NCI-H146 treated with DMSO at 0.1 percent for 48 hours (cell line): Measurements from ENCODE around the gene ZNF625.

ENCODE experiments used
- DNase-seq: peaks from one replicate; lab custom pipeline; 2025; ENCODE audit not compliant: unreplicated experiment; lab: John Stamatoyannopoulos, UW

The ZNF625 gene

GRCh38 chr19:12156223-12157058, at the start of gene ZNF625:
Gene ZNF625, minus strand, starts transcription at chr19:12156734. Its CDS starts 176 bp downstream, at chr19:12156558.
- peak; percentile 93 for DNase-seq

- no peak for DNase-seq
Measured at GRCh38 chr19:12205296-12205695, 48.8 kb upstream of the ZNF625 start.

GRCh38 chr19:12202250-12202649, 45.7 kb upstream of the ZNF625 start:
- DNase-seq, result no peak

GRCh38 chr19:12199757-12200419, 43.4 kb upstream of the ZNF625 start:
- no peak for DNase-seq

GRCh38 chr19:12198136-12198535, 41.6 kb upstream of the ZNF625 start:
- DNase-seq, result no peak

GRCh38 chr19:12194827-12195731, 38.5 kb upstream of the ZNF625 start:
- no peak for DNase-seq

- no peak for DNase-seq
Measured at GRCh38 chr19:12187625-12188024, 31.1 kb upstream of the ZNF625 start.

GRCh38 chr19:12180377-12180776, 23.8 kb upstream of the ZNF625 start:
- no peak for DNase-seq

- DNase-seq, result no peak
Measured at GRCh38 chr19:12166626-12167025, 10.1 kb upstream of the ZNF625 start.

- DNase-seq, result no peak
Measured at GRCh38 chr19:12163826-12164225, 7.3 kb upstream of the ZNF625 start.

- peak; percentile 93 for DNase-seq
Measured at GRCh38 chr19:12162882-12163806, 6.6 kb upstream of the ZNF625 start, which contains the start of gene ZNF136. Gene ZNF136, plus strand, starts transcription at chr19:12163096. Its CDS starts 108 bp downstream, at chr19:12163204.

GRCh38 chr19:12162513-12162881, 6.0 kb upstream of the ZNF625 start:
- DNase-seq, result no peak

GRCh38 chr19:12159773-12160414, 3.4 kb upstream of the ZNF625 start:
- no peak for DNase-seq

- no peak for DNase-seq
Measured at GRCh38 chr19:12155324-12155860, 1.1 kb downstream of the ZNF625 start.

GRCh38 chr19:12145348-12145747, 11.2 kb downstream of the ZNF625 start:
- DNase-seq, result no peak

- no peak for DNase-seq
Measured at GRCh38 chr19:12141405-12141736, 15.2 kb downstream of the ZNF625 start.

- DNase-seq, result peak; percentile 85
Measured at GRCh38 chr19:12140545-12141404, 15.8 kb downstream of the ZNF625 start.

GRCh38 chr19:12139885-12140544, 16.5 kb downstream of the ZNF625 start, which contains the start of gene ZNF20:
Gene ZNF20, minus strand, starts transcription at chr19:12140350. Its CDS starts 168 bp downstream, at chr19:12140182.
- peak; percentile 90 for DNase-seq
